Measurements from ENCODE around the gene DNAJB9. TPM values are rescaled to one million over a fixed set of nuclear protein-coding genes. Genes with fewer than 3 reads are reported as not detected.

Gene DNAJB9
- total RNA-seq, 4 donors from 2014 or later: 28.7 to 362 (median 44.8) TPM

DNA sequence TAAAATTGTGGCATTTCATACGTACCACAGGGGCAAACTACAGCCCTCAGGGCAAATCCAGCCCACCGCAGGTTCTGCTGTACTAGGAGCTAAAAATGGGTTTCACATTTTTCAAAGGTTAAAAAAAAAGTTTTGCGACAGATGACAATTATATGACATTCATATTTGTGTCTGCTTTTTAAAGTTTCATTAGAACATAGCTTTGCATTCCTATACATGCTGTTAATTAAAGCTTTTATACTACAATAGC is 43.0 kb upstream of the DNAJB9 start:
- no peaks in the 10 kb centered on the region for H3K36me3 ChIP-seq
- intact Hi-C loops (cut with DNase I; ENCODE audit: low total_unique reads): no loop called here

DNA sequence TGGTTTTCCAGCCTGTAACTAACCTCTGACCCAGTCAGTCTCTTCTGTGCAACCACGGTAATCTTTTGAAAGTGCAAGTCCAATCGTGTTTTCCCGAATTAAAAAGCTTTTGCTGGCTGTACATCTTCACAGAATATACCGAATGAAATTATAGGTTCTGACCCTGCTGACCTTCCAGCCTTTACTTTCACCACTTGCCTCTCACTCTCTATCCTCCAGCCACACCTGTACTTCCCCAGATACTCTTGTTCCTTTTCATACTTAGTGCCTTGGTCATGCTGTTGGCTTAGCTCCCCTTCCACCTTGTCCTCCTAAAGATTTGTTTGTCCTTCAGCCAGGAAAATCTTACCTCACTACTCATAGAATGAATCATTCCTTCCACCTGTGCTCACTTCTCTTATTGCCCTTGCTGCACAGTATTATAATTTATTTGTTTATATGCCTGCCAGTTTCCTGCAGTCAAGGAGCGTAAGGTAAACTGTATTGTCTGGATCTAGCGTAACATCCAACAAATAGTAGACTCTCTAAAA is 41.4 kb upstream of the DNAJB9 start:
- no peaks in the 10 kb centered on the region for H3K9me3 ChIP-seq
- no peaks in the 10 kb centered on the region for H3K36me3 ChIP-seq
- no peak overlapping the region for H3K27ac ChIP-seq
- no peak for DNase-seq
- H3K4me1 ChIP-seq: peaks cover 4 to 12% of the 10 kb centered on the region in 2 donors
- TF ChIP-seq, protein P1, sequence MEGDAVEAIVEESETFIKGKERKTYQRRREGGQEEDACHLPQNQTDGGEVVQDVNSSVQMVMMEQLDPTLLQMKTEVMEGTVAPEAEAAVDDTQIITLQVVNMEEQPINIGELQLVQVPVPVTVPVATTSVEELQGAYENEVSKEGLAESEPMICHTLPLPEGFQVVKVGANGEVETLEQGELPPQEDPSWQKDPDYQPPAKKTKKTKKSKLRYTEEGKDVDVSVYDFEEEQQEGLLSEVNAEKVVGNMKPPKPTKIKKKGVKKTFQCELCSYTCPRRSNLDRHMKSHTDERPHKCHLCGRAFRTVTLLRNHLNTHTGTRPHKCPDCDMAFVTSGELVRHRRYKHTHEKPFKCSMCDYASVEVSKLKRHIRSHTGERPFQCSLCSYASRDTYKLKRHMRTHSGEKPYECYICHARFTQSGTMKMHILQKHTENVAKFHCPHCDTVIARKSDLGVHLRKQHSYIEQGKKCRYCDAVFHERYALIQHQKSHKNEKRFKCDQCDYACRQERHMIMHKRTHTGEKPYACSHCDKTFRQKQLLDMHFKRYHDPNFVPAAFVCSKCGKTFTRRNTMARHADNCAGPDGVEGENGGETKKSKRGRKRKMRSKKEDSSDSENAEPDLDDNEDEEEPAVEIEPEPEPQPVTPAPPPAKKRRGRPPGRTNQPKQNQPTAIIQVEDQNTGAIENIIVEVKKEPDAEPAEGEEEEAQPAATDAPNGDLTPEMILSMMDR (IDR thresholded peaks at IDR 0.05): no peak
- no peak for TF ChIP-seq POLR2A (IDR thresholded peaks at IDR 0.05)
- intact Hi-C loops (cut with DNase I; ENCODE audit: low total_unique reads): no loop called here
- no peak overlapping the region for H3K4me3 ChIP-seq
- H3K27me3 ChIP-seq: no peaks in the 10 kb centered on the region

More for the DNA sequence above, 43.0 kb upstream of the DNAJB9 start:
- H3K4me1 ChIP-seq: peaks cover 4 to 12% of the 10 kb centered on the region in 2 donors
- H3K9me3 ChIP-seq: no peaks in the 10 kb centered on the region
- peak overlapping the region; percentile 92 to 96 for H3K27ac ChIP-seq
- no peak for DNase-seq
- TF ChIP-seq, protein P1 (IDR thresholded peaks at IDR 0.05): no peak
- TF ChIP-seq POLR2A (IDR thresholded peaks at IDR 0.05): no peak
- peak overlapping the region; percentile 41 to 69 for H3K4me3 ChIP-seq
- H3K27me3 ChIP-seq: no peaks in the 10 kb centered on the region

DNA sequence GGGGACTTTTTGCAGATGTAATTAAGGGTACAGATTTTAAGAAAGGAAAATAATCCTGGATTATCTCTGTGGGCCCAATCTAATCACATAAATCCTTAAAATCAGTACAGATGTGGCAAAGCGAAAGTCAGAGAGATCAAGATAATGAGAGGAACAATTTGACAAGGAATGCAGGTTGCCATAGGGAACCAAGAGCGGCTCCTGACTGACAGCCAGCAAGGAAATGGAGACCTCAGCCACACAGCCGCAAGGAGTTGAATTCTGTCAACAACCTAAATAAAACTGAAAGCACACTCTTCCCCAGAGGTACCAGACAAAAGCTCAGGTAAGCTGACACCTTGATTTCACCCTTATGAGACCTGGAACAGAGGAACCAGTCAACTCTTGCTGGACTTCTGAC is 40.3 kb upstream of the DNAJB9 start:
- no peak for DNase-seq
- intact Hi-C loops (cut with DNase I; ENCODE audit: low total_unique reads): no loop called here
- Histone ChIP-seq H3K27ac (no peak overlapping the region), H3K36me3 (no peaks in the 10 kb centered on the region), H3K27me3 (no peaks in the 10 kb centered on the region), H3K4me3 (no peak overlapping the region), H3K9me3 (no peaks in the 10 kb centered on the region), H3K4me1 (peaks cover 3 to 7% of the 10 kb centered on the region in 2 donors)
- no peak for TF ChIP-seq POLR2A (IDR thresholded peaks at IDR 0.05)
- TF ChIP-seq, protein P1 (IDR thresholded peaks at IDR 0.05): no peak

DNA sequence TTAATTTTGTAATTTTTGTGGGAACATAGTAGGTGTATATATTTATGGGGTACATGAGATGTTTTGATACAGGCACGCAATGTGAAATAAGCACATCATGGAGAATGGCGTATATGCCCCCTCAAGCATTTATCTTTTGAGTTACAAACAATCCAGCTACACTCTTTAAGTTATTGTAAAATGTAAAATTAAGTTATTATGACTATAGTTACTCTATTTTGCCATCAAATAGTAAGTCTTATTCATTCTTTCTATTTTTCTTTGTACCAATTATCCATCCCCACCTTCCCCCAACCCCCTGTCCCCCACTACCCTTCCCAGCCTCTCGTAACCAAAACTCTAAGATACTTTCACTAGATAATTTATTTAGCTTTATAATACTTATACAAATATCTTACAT is 36.0 kb upstream of the DNAJB9 start:
- Histone ChIP-seq H3K4me3 (no peak overlapping the region), H3K27ac (no peak overlapping the region), H3K9me3 (no peaks in the 10 kb centered on the region), H3K4me1 (no peaks in the 10 kb centered on the region), H3K27me3 (no peaks in the 10 kb centered on the region), H3K36me3 (no peaks in the 10 kb centered on the region)
- intact Hi-C loops (cut with DNase I; ENCODE audit: low total_unique reads): no loop called here
- DNase-seq: no peak
- TF ChIP-seq, protein P1 (IDR thresholded peaks at IDR 0.05): no peak

DNA sequence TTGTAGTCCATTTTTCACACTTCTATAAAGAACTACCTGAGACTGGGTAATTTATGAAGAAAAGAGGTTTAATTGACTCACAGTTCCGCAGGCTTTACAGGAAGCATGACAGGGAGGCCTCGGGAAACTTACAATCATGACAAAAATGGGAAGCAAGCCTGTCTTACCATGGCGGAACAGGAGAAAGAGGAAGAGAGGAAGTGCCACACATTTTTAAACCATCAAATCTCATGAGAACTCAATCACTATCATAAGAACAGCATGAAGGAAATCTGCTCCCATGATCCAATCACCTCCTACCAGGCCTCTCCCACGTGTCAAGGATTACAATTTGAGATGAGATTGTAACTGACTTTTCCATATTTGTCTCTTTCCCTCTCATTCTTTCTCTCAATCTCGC is 34.4 kb upstream of the DNAJB9 start:
- Histone ChIP-seq H3K4me3 (no peak overlapping the region), H3K36me3 (no peaks in the 10 kb centered on the region), H3K27me3 (no peaks in the 10 kb centered on the region), H3K27ac (no peak overlapping the region), H3K4me1 (no peaks in the 10 kb centered on the region), H3K9me3 (no peaks in the 10 kb centered on the region)
- DNase-seq: no peak
- TF ChIP-seq POLR2A (IDR thresholded peaks at IDR 0.05): no peak
- TF ChIP-seq, protein P1 (IDR thresholded peaks at IDR 0.05): no peak
- intact Hi-C loops (cut with DNase I; ENCODE audit: low total_unique reads): no loop called here

Data from uterus (tissue), 4 donors.